Keratinocyte (primary cell): ENCODE results near the gene TP63.

Experiments
- EZH2 ChIP-seq: IDR thresholded peaks from one replicate; pipeline ENCODE4 v1.6.1; 2012; ENCODE audit warnings: inconsistent platforms, mild to moderate bottlenecking, low read length, moderate library complexity
- TF ChIP-seq, protein P1 (sequence below), 3 experiments: IDR thresholded peaks in 1 of 3; conservative IDR thresholded peaks in 1 of 3; optimal IDR thresholded peaks in 1 of 3; 2 replicates in 2 of 3; 3 replicates in 1 of 3; pipeline versions ENCODE3 to v1.5.1; 2011; ENCODE audit warnings: low read length in 3 of 3, mild to moderate bottlenecking in 3 of 3, moderate library complexity in 2 of 3, control low read depth in 1 of 3, inconsistent platforms in 1 of 3; ENCODE audit not compliant: insufficient read depth in 2 of 3; ENCODE audit errors: extremely low read depth in 1 of 3

DNA sequence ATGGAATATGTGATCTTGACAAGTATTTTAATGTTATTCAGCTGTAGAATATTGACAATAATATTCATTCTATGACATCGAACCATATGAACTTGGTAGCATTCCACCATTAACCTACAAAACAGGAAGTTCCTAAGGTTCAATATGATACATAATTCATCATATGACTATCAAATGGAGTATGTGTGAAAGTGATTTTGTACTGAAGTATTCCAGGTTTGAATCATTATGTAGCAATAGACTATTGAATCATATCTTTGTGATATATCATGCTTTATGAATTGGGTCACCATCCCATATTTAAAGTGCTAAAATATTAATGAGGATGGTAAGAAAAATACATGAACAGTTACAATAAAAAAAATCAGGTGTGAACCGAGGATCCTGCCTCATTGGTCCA lies 95.1 kb downstream of the TP63 start:
- TF ChIP-seq, protein P1, sequence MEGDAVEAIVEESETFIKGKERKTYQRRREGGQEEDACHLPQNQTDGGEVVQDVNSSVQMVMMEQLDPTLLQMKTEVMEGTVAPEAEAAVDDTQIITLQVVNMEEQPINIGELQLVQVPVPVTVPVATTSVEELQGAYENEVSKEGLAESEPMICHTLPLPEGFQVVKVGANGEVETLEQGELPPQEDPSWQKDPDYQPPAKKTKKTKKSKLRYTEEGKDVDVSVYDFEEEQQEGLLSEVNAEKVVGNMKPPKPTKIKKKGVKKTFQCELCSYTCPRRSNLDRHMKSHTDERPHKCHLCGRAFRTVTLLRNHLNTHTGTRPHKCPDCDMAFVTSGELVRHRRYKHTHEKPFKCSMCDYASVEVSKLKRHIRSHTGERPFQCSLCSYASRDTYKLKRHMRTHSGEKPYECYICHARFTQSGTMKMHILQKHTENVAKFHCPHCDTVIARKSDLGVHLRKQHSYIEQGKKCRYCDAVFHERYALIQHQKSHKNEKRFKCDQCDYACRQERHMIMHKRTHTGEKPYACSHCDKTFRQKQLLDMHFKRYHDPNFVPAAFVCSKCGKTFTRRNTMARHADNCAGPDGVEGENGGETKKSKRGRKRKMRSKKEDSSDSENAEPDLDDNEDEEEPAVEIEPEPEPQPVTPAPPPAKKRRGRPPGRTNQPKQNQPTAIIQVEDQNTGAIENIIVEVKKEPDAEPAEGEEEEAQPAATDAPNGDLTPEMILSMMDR (optimal IDR thresholded peaks at IDR 0.05 in 1 of 3, IDR thresholded peaks at IDR 0.05 in 1 of 3, conservative IDR thresholded peaks at IDR 0.05 in 1 of 3; ENCODE audit: extremely low read depth in 1 of 3, insufficient read depth in 2 of 3, low read length in 3 of 3) = no peak
- no peak for TF ChIP-seq EZH2
